HepG2 (cell line): ENCODE data around the gene RBCK1. TPM values are rescaled to one million over a fixed set of nuclear protein-coding genes. Genes with fewer than 3 reads are reported as not detected.

Experiments used
- ATAC-seq: fragments of 200-7000 bp; cut with Tn5 transposase; 3 replicates; pipeline ENCODE4 v1.9.1; 2020; ENCODE audit warnings: mild to moderate bottlenecking, moderate library complexity
- BruUV-seq: library from RNA; stranded (reverse); fragments of 400-500 nt; replicated peaks from 2 replicates; lab custom pipeline; 2021; lab: Mats Ljungman, UMichigan
- CTCF ChIA-PET: fragments of 300-600 bp; formaldehyde crosslinking; extraction: SDS; loops from one replicate; lab custom pipeline; 2021; ENCODE audit warnings: low total read pairs, inconsistent platforms, low intra/inter-chr PET ratio; lab: Yijun Ruan, JAX
- POLR2A ChIA-PET: fragments of 350-600 bp; sonication (Branson Sonifier 250); formaldehyde crosslinking; loops from one replicate; lab custom pipeline; 2020; ENCODE audit warnings: antibody characterized with exemption, inconsistent platforms; lab: Yijun Ruan, JAX
- DNase-seq: peaks from one replicate; pipeline ENCODE4 v3.0.0-alpha.2; 2015; ENCODE audit warnings: low spot score
- FAIRE-seq: peaks from 3 replicates; lab custom pipeline; 2011; peaks lifted over from hg19 to GRCh38; lab: Jason Lieb, UNC
- H2AFZ ChIP-seq: one replicate; pipeline ENCODE4 v1.6.1; 2011; ENCODE audit warnings: low read length, inconsistent platforms
- H3K27ac ChIP-seq: fragments of 300-600 bp; 3 replicates; pipeline ENCODE4 v1.8.0; 2011; ENCODE audit warnings: mixed run types, mild to moderate bottlenecking, mixed read lengths, low read length, inconsistent platforms; ENCODE audit not compliant: insufficient read depth; ENCODE audit errors: extremely low read length
- H3K27me3 ChIP-seq, 2 experiments: fragments of 200-600 bp in 1 of 2; 2 replicates in 1 of 2; 3 replicates in 1 of 2; pipeline versions ENCODE4 v1.6.0 to v1.8.0; 2011; ENCODE audit warnings: low read length in 2 of 2, mild to moderate bottlenecking in 2 of 2, moderate library complexity in 2 of 2, inconsistent platforms in 1 of 2; ENCODE audit not compliant: insufficient read depth in 2 of 2, control insufficient read depth in 1 of 2
- H3K36me3 ChIP-seq, 2 experiments: fragments of 200-600 bp in 1 of 2; replicated peaks in 1 of 2; 2 replicates in 1 of 2; 3 replicates in 1 of 2; pipeline versions ENCODE4 v1.5.1 to v1.8.0; 2011; ENCODE audit warnings: low read length in 2 of 2, inconsistent platforms in 1 of 2; ENCODE audit not compliant: insufficient read depth in 2 of 2, control insufficient read depth in 1 of 2
- H3K4me1 ChIP-seq: 2 replicates; pipeline ENCODE4 v1.5.1; 2012; ENCODE audit warnings: low read length, inconsistent platforms; ENCODE audit not compliant: insufficient read depth
- H3K4me2 ChIP-seq: 2 replicates; pipeline ENCODE4 v1.6.0; 2011; ENCODE audit warnings: low read depth, low read length, inconsistent platforms
- H3K4me3 ChIP-seq, 3 experiments: fragments of 200-600 bp in 1 of 3; sonication (generic), shearing (Covaris generic) in 1 of 3; replicated peaks in 1 of 3; 2 replicates each; pipeline ENCODE4 v1.5.1; 2011 to 2016; ENCODE audit warnings: low read length in 3 of 3, inconsistent platforms in 2 of 3, low read depth in 2 of 3, mild to moderate bottlenecking in 2 of 3, control low read depth in 1 of 3, mixed read lengths in 1 of 3; ENCODE audit not compliant: insufficient read depth in 1 of 3
- H3K79me2 ChIP-seq: one replicate; pipeline ENCODE4 v1.6.1; 2011; ENCODE audit warnings: low read length, inconsistent platforms; ENCODE audit not compliant: insufficient read depth
- H3K9ac ChIP-seq: 2 replicates; pipeline ENCODE4 v1.6.0; 2011; ENCODE audit warnings: mild to moderate bottlenecking, low read depth, low read length, inconsistent platforms; ENCODE audit not compliant: insufficient read depth
- H3K9me3 ChIP-seq: 2 replicates; pipeline ENCODE4 v1.5.1; 2012; ENCODE audit warnings: mild to moderate bottlenecking, low read length
- H4K20me1 ChIP-seq: 2 replicates; pipeline ENCODE4 v1.6.0; 2011; ENCODE audit warnings: inconsistent platforms, mild to moderate bottlenecking, low read length, moderate library complexity; ENCODE audit not compliant: insufficient read depth
- BATF2 ChIP-seq: sonication (generic); formaldehyde crosslinking; IDR thresholded peaks from 2 replicates; pipeline ENCODE4 v1.8.0; 2022; ENCODE audit warnings: mild to moderate bottlenecking, missing genetic modification reagents, moderate library complexity
- ELF3 ChIP-seq: IDR thresholded peaks from 2 replicates; pipeline ENCODE4 v1.6.1; 2016; ENCODE audit warnings: missing genetic modification reagents, missing compliant biosample characterization
- GFI1 ChIP-seq: sonication (generic); formaldehyde crosslinking; IDR thresholded peaks from 2 replicates; pipeline ENCODE4 v1.5.0; 2020; ENCODE audit warnings: missing genetic modification reagents, mild to moderate bottlenecking, borderline replicate concordance
- HDAC2 ChIP-seq: sonication (generic); formaldehyde crosslinking; IDR thresholded peaks from 2 replicates; pipeline ENCODE4 v1.4.0; 2020; ENCODE audit warnings: missing genetic modification reagents
- MAX ChIP-seq: IDR thresholded peaks from 2 replicates; pipeline ENCODE4 v1.6.1; 2012; ENCODE audit warnings: inconsistent platforms
- MXD1 ChIP-seq: sonication (generic); formaldehyde crosslinking; IDR thresholded peaks from 2 replicates; pipeline ENCODE4 v1.4.0; 2020; ENCODE audit warnings: mild to moderate bottlenecking, missing genetic modification reagents
- NR2C2 ChIP-seq: sonication (generic); formaldehyde crosslinking; IDR thresholded peaks from 2 replicates; pipeline ENCODE4 v1.4.0; 2020; ENCODE audit warnings: missing genetic modification reagents, mild to moderate bottlenecking, moderate library complexity, borderline replicate concordance
- PAXIP1 ChIP-seq: sonication (generic); formaldehyde crosslinking; conservative IDR thresholded peaks from 2 replicates; pipeline ENCODE4 v1.4.0; 2020; ENCODE audit warnings: mild to moderate bottlenecking, missing genetic modification reagents, moderate library complexity
- RCOR2 ChIP-seq: IDR thresholded peaks from 2 replicates; pipeline ENCODE4 v1.6.1; 2016; ENCODE audit warnings: missing biosample characterization, missing genetic modification reagents
- TERF1 ChIP-seq: sonication (generic); formaldehyde crosslinking; IDR thresholded peaks from 2 replicates; pipeline ENCODE4 v1.8.0; 2022; ENCODE audit warnings: mild to moderate bottlenecking, missing genetic modification reagents, moderate library complexity
- THYN1 ChIP-seq: sonication (generic); formaldehyde crosslinking; IDR thresholded peaks from 2 replicates; pipeline ENCODE4 v1.8.1; 2023; ENCODE audit warnings: low read depth, mild to moderate bottlenecking, moderate library complexity, missing genetic modification reagents, borderline replicate concordance
- ZBTB33 ChIP-seq: sonication (generic); formaldehyde crosslinking; IDR thresholded peaks from 2 replicates; pipeline ENCODE4 v1.4.0; 2020; ENCODE audit warnings: missing genetic modification reagents
- ZNF430 ChIP-seq: sonication (generic); formaldehyde crosslinking; IDR thresholded peaks from 2 replicates; pipeline ENCODE4 v1.9.0; 2021; ENCODE audit warnings: mild to moderate bottlenecking, missing genetic modification reagents
- ZNF576 ChIP-seq: sonication (generic); formaldehyde crosslinking; IDR thresholded peaks from 2 replicates; pipeline ENCODE4 v1.4.0; 2020; ENCODE audit warnings: mild to moderate bottlenecking, missing genetic modification reagents
- ZNF780A ChIP-seq: sonication (generic); formaldehyde crosslinking; IDR thresholded peaks from 2 replicates; pipeline ENCODE4 v1.8.0; 2022; ENCODE audit warnings: mild to moderate bottlenecking, missing genetic modification reagents, moderate library complexity
- WGBS: methylation state at CpG from one replicate; pipeline ENCODE4 v1.1.6; 2017; ENCODE audit warnings: low lambda C conversion rate; 5-methylcytosine and 5-hydroxymethylcytosine counted together
- in situ Hi-C: cut with HindIII; loops from 2 replicates; pipeline ENCODE4 v1.10.0; 2017; ENCODE audit warnings: low pct_unique_long_range_greater_than_20kb; ENCODE audit not compliant: extremely low pct_ligation_motif_present
- intact Hi-C: fragments of 100-400 bp; cut with micrococcal nuclease; formaldehyde crosslinking; loops from one replicate; pipeline ENCODE4 v1.10.0; 2022; ENCODE audit not compliant: unreplicated experiment
- polyA plus RNA-seq, 8 experiments: library from polyadenylated mRNA; depleted of rRNA in 3 of 8; stranded (reverse) in 7 of 8; unstranded in 1 of 8; fragments of >200 nt; fragmentation: Illumina TruSeq in 4 of 8; extraction: Trizol in 4 of 8; gene quantifications; 2 replicates each; pipeline versions ENCODE4 v1.2.1 to v1.2.3, GENCODE V29; 2011 to 2016; ENCODE audit warnings: low read depth in 4 of 8, missing spikeins in 1 of 8, mixed read lengths in 1 of 8; ENCODE audit not compliant: insufficient read depth in 1 of 8
- total RNA-seq, 5 experiments: library from RNA; depleted of rRNA; stranded (reverse); fragments of >200 nt; fragmentation: Illumina TruSeq; extraction: Trizol; gene quantifications; 2 replicates each; pipeline ENCODE4 v1.2.3, GENCODE V29; 2016; ENCODE audit warnings: low read depth in 1 of 5

RBCK1 gene
- total and polyA plus RNA-seq, 2 of the 13 experiments (the other 11 are each of a cell fraction or from before 2014, with no cell fraction given) = 149 to 215 TPM

- Histone ChIP-seq H3K27ac (peak overlapping the region; percentile 99), H3K9ac (peak overlapping the region; percentile 91), H3K79me2 (peaks cover 3% of the 10 kb centered on the region), H3K4me2 (peak overlapping the region; percentile 70), H2AFZ (no peak overlapping the region), H3K36me3 (peaks cover 17 to 27% of the 10 kb centered on the region in 2 experiments), H3K4me1 (peaks cover 97% of the 10 kb centered on the region), H3K9me3 (no peaks in the 10 kb centered on the region), H3K4me3 (no peak overlapping the region), H4K20me1 (no peaks in the 10 kb centered on the region), H3K27me3 (no peaks in the 10 kb centered on the region)
- no TSS peak for BruUV-seq
- no peak for FAIRE-seq
- ChIA-PET POLR2A (interaction anchor here (0.7 to 29.0 kb wide), 12 partner anchors 2 to 110 kb away, joined by 3 to 1587 read pairs (median 7); partner anchors contain the start of genes NRSN2, RBCK1, SOX12 and TRIB3), CTCF (no interaction called here)
- intact Hi-C loops = no loop called here
- in situ Hi-C loops = no loop called here
- 69% methylated on average over 2 of the region's 2 CpGs for WGBS
- DNase-seq = peak; percentile 83
- peak; percentile 2 for ATAC-seq
- TF ChIP-seq ELF3 (CRISPR knock-in tag) (0 out of 2 replicates have a peak, but pooled peaks have one; percentile 30), ZNF430 (CRISPR knock-in tag) (no peak), ZNF576 (CRISPR knock-in tag) (no peak), HDAC2 (CRISPR knock-in tag) (0 out of 2 replicates have a peak, but pooled peaks have one; percentile 25), THYN1 (CRISPR knock-in tag) (0 out of 2 replicates have a peak, but pooled peaks have one; percentile 46), PAXIP1 (CRISPR knock-in tag) (peak; percentile 39; the same call in 1 of the 2 replicates), GFI1 (CRISPR knock-in tag) (peak; percentile 27; the same call in 1 of the 2 replicates), RCOR2 (CRISPR knock-in tag) (peak; percentile 7; the same call in 1 of the 2 replicates), NR2C2 (CRISPR knock-in tag) (peak; percentile 25; the same call in 1 of the 2 replicates), MXD1 (CRISPR knock-in tag) (no peak), MAX (0 out of 2 replicates have a peak, but pooled peaks have one; percentile 11), BATF2 (CRISPR knock-in tag) (no peak), ZNF780A (CRISPR knock-in tag) (no peak), TERF1 (CRISPR knock-in tag) (no peak), ZBTB33 (CRISPR knock-in tag) (0 out of 2 replicates have a peak, but pooled peaks have one; percentile 5)
Measured at GRCh38 chr20:400128-400453, 8.0 kb upstream of the RBCK1 start.
